Esophagus muscularis mucosa (tissue), 4 donors: Measurements from ENCODE around the gene EHBP1. TPM values are rescaled to one million over a fixed set of nuclear protein-coding genes. Genes with fewer than 3 reads are reported as not detected.

Experiments
- DNase-seq: peaks from one replicate; pipeline ENCODE4 v3.0.0-alpha.2; 2017; ENCODE audit errors: extremely low spot score
- H3K27ac ChIP-seq, 4 donors: fragments of 200-600 bp; sonication (generic); replicated peaks in 1 of 4; 1 replicate in 3 of 4; 2 replicates in 1 of 4; pipeline ENCODE4 v1.5.1; 2016 to 2019; ENCODE audit warnings: mild to moderate bottlenecking in 1 of 4
- H3K27me3 ChIP-seq, 4 donors: fragments of 200-600 bp; sonication (generic); one replicate each; pipeline versions ENCODE4 v1.5.1 to v1.6.0; 2016 to 2019
- H3K36me3 ChIP-seq, 4 donors: fragments of 200-600 bp; sonication (generic); one replicate each; pipeline ENCODE4 v1.5.1; 2016 to 2019
- H3K4me1 ChIP-seq, 4 donors: fragments of 200-600 bp; sonication (generic); one replicate each; pipeline ENCODE4 v1.5.1; 2016 to 2019
- H3K4me3 ChIP-seq, 4 donors: fragments of 200-600 bp; sonication (generic); 1 replicate in 2 of 4; 2 replicates in 2 of 4; pipeline ENCODE4 v1.5.1; 2016 to 2019; ENCODE audit warnings: mild to moderate bottlenecking in 4 of 4, moderate library complexity in 1 of 4
- H3K9me3 ChIP-seq, 4 donors: fragments of 200-600 bp; sonication (generic); 1 replicate in 3 of 4; 2 replicates in 1 of 4; pipeline ENCODE4 v1.5.1; 2016 to 2019
- CTCF ChIP-seq, 3 experiments: fragments of 200-600 bp in 2 of 3; fragments of 450-650 bp in 1 of 3; sonication (generic) in 2 of 3; IDR thresholded peaks; one replicate each; pipeline ENCODE4 v1.5.1; 2017 to 2019; ENCODE audit warnings: antibody characterized with exemption in 3 of 3, mild to moderate bottlenecking in 2 of 3, moderate library complexity in 1 of 3
- EP300 ChIP-seq: sonication (generic); formaldehyde crosslinking; IDR thresholded peaks from one replicate; pipeline ENCODE4 v1.6.1; 2017; ENCODE audit warnings: antibody characterized with exemption
- POLR2A ChIP-seq: fragments of 450-650 bp; IDR thresholded peaks from one replicate; pipeline ENCODE4 v1.6.1; 2017; ENCODE audit warnings: antibody characterized with exemption, moderate library complexity, mild to moderate bottlenecking, low read depth
- POLR2AphosphoS5 ChIP-seq, 2 donors: sonication (generic); formaldehyde crosslinking; IDR thresholded peaks; one replicate each; pipeline ENCODE4 v1.6.1; 2017; ENCODE audit warnings: antibody characterized with exemption in 2 of 2
- WGBS: methylation state at CpG from one replicate; pipeline ENCODE4 v1.1.5; 2018; 5-methylcytosine and 5-hydroxymethylcytosine counted together
- intact Hi-C: fragments of 100-400 bp; cut with DNase I; formaldehyde crosslinking; loops from one replicate; pipeline ENCODE4 v1.15.1; 2023
- total RNA-seq, 4 donors: library from RNA; depleted of rRNA; stranded (reverse); fragments of >200 nt; gene quantifications; one replicate each; pipeline versions ENCODE4 v1.1.0 to v1.2.1, GENCODE V29; 2016

The EHBP1 gene
- total RNA-seq, 4 donors from 2014 or later = 103 to 199 (median 151) TPM

DNA sequence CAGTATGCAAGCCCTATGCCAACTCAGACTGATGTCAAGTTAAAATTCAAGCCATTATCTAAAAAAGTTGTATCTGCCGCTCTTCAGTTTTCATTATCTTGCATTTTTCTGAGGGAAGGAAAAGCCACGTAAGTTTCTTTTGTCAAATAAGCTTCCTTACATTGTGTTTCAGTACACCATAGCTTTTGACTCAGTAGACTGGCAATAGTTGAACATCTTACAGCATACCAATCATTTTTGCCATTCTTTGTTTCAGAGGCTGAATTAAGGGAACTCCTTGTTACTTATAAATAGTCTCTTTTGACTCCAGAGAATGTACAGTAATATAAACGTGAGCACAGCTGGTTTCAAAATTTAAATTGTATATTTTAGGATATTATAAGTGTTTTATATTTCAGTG is 120.6 kb downstream of the EHBP1 start:
- Histone ChIP-seq H3K36me3 (peaks cover 0 to 31% (median 4%) of the 10 kb centered on the region in 4 donors), H3K27ac (peak overlapping the region in 1 of 4 donors; percentile 31), H3K4me3 (no peak overlapping the region), H3K9me3 (no peaks in the 10 kb centered on the region), H3K27me3 (no peaks in the 10 kb centered on the region), H3K4me1 (peaks cover 10 to 34% (median 23%) of the 10 kb centered on the region in 4 donors)
- DNase-seq = no peak
- no peak for TF ChIP-seq EP300
- no peak for TF ChIP-seq POLR2AphosphoS5 (IDR thresholded peaks at IDR 0.05)
- no peak for TF ChIP-seq CTCF (IDR thresholded peaks at IDR 0.05)
- no peak for TF ChIP-seq POLR2A
- WGBS = 52% methylated on average over 3 of the region's 3 CpGs
- intact Hi-C loops = no loop called here

DNA sequence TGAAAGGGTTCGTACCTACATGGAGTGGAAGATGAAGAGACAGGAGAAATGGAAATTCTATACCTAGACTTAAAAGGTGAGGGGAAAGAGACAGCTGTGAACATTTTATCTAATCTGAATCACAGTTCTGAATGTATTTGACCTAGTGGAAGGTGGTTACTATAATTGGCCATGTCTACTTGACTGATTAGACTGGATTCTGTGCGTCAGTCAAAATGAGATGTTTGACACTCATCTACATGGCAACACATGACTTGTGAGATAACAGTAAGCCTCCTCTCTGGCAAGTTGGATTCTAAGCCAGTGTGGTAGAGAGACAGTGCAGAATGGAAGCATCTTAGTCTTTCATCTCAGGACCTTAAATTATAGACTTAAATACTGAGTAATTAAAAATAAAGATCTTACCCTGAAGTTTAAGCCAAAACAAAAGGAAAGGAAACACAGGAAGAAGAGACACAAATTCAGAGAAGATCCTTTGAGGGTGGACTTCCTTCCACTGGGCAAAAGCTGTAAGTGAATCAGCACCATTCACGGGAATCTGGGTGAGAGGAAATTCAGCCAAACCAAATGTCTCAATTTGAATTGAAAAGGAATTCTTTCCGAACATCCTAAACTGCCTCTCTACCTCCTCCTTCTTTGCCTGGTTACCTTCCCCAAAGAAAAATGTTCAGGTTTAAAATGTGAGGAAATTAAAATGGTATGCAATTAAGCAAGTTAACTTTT is 121.6 kb downstream of the EHBP1 start:
- 93% methylated on average over 4 of the region's 4 CpGs for WGBS

DNA sequence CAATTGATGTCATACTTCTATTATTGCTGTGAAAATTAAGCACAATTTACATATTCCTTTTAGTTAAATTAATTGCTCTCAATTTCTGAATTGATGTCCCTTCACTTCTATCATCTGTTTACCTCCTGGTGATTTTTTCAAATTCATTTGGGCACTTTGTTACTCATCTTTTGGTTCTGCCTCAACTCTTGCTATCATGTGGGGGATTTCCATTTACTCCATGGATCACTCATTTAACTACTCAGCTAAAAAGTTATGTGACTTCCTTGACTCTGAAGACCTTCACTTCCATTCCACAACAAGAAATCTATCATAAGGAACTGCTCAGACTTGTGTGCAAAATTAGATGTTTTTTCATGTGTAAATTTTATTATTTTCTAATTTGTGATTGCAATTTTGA is 126.2 kb downstream of the EHBP1 start:
- TF ChIP-seq EP300 = no peak
- TF ChIP-seq CTCF (IDR thresholded peaks at IDR 0.05) = no peak
- TF ChIP-seq POLR2AphosphoS5 (IDR thresholded peaks at IDR 0.05) = no peak
- no peak for TF ChIP-seq POLR2A
- intact Hi-C loops = no loop called here
- DNase-seq = no peak
- H3K27me3 ChIP-seq = no peaks in the 10 kb centered on the region
- H3K9me3 ChIP-seq = peaks cover 0 to 4% (median 2%) of the 10 kb centered on the region in 4 donors
- H3K36me3 ChIP-seq = peaks cover 8 to 62% (median 12%) of the 10 kb centered on the region in 4 donors
- peaks cover 0 to 5% (median 4%) of the 10 kb centered on the region in 4 donors for H3K4me1 ChIP-seq
- H3K4me3 ChIP-seq = no peak overlapping the region
- H3K27ac ChIP-seq = no peak overlapping the region

More for the DNA sequence above, 121.6 kb downstream of the EHBP1 start:
- DNase-seq = no peak
- H3K4me1 ChIP-seq = peaks cover 10 to 34% (median 23%) of the 10 kb centered on the region in 4 donors
- no peak overlapping the region for H3K4me3 ChIP-seq
- H3K36me3 ChIP-seq = peaks cover 0 to 39% (median 4%) of the 10 kb centered on the region in 4 donors
- no peak overlapping the region for H3K27ac ChIP-seq
- TF ChIP-seq POLR2AphosphoS5 (IDR thresholded peaks at IDR 0.05) = no peak
- TF ChIP-seq CTCF (IDR thresholded peaks at IDR 0.05) = no peak
- TF ChIP-seq EP300 = no peak
- no peak for TF ChIP-seq POLR2A
- intact Hi-C loops = no loop called here
- H3K9me3 ChIP-seq = no peaks in the 10 kb centered on the region
- H3K27me3 ChIP-seq = no peaks in the 10 kb centered on the region

DNA sequence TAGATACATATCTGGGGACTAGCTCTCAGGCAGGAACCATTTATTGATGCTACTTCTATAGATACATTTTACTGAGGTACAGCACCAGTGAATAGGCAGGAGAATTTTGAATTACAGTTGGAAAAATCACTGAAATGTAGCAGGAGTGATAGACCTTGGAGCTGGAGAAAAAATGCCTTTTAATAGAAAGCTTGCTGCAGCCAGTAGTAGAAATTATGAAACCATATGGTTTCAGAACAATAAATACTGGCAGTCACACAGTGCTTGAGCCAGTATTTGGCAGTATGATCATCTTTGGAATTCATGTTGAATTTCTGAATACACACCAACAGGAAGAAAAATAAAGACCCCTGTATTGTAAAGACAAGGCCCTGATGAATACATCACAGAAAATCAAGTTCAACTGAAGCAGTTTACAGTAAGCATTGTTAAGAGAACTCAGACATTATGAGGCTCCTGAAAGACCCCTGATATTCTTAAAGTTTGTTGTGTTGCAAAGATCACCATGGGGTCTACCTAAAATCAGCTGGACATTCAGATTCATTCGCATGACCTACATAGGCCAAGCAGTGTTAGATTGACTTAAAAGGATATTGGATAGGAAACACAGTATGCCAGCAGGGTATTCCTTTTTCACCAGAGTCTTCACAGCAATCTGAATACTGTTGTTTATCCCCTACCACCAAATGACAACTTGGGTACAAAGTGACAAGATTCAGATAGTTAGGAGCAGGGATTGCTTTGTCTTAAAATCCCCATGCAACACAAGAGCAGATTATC is 139.0 kb downstream of the EHBP1 start:
- H3K9me3 ChIP-seq = peaks cover 0 to 13% (median 11%) of the 10 kb centered on the region in 4 donors
- no peak for TF ChIP-seq CTCF (IDR thresholded peaks at IDR 0.05)
- TF ChIP-seq POLR2A = no peak
- no peak for TF ChIP-seq EP300
- no peak for TF ChIP-seq POLR2AphosphoS5 (IDR thresholded peaks at IDR 0.05)
- WGBS = 83% methylated on average over 1 of the region's 1 CpG
- intact Hi-C loops = no loop called here
- H3K27me3 ChIP-seq = no peaks in the 10 kb centered on the region
- no peaks in the 10 kb centered on the region for H3K4me1 ChIP-seq
- no peak for DNase-seq
- no peak overlapping the region for H3K4me3 ChIP-seq
- peaks cover 0 to 18% (median 0%) of the 10 kb centered on the region in 4 donors for H3K36me3 ChIP-seq
- no peak overlapping the region for H3K27ac ChIP-seq
